IMR-90 (cell line): ENCODE measurements around the gene FBXO44. TPM values are rescaled to one million over a fixed set of nuclear protein-coding genes. Genes with fewer than 3 reads are reported as not detected.
A peak's percentile ranks its signal among the peaks of the same experiment; 100 is the strongest.

ENCODE experiments used
- ATAC-seq: fragments of 200-7000 bp; cut with Tn5 transposase; 2 replicates; pipeline ENCODE4 v1.9.1; 2020; ENCODE audit warnings: low read depth, mild to moderate bottlenecking, moderate library complexity
- BruUV-seq: library from RNA; stranded (reverse); fragments of 400-500 nt; replicated peaks from 2 replicates; lab custom pipeline; 2021; lab: Mats Ljungman, UMichigan
- CTCF ChIA-PET: fragments of 300-600 bp; formaldehyde crosslinking; extraction: SDS; loops from one replicate; lab custom pipeline; 2021; ENCODE audit warnings: antibody characterized with exemption; lab: Yijun Ruan, JAX
- POLR2A ChIA-PET: fragments of 300-600 bp; sonication (Branson Sonifier 250); formaldehyde crosslinking; loops from one replicate; lab custom pipeline; 2022; ENCODE audit warnings: antibody characterized with exemption; ENCODE audit not compliant: unreplicated experiment; lab: Charles Lee
- DNase-seq: peaks from one replicate; pipeline ENCODE4 v3.0.0; 2013
- H2AFZ ChIP-seq: replicated peaks from 2 replicates; pipeline ENCODE3; 2013; ENCODE audit warnings: low read length, mild to moderate bottlenecking; ENCODE audit not compliant: poor library complexity
- H2AK5ac ChIP-seq: 2 replicates; pipeline ENCODE4 v1.6.1; 2013; ENCODE audit warnings: low read depth, low read length, inconsistent platforms
- H2AK9ac ChIP-seq: replicated peaks from 2 replicates; pipeline ENCODE3; 2013; ENCODE audit warnings: mild to moderate bottlenecking, low read depth, low read length, moderate library complexity; ENCODE audit not compliant: poor library complexity
- H2BK120ac ChIP-seq: 2 replicates; pipeline ENCODE4 v1.6.1; 2013; ENCODE audit warnings: low read depth, low read length, inconsistent platforms
- H2BK15ac ChIP-seq: 3 replicates; pipeline ENCODE4 v1.6.1; 2013; ENCODE audit warnings: low read depth, low read length, inconsistent platforms
- H2BK20ac ChIP-seq: 2 replicates; pipeline ENCODE4 v1.6.1; 2013; ENCODE audit warnings: low read depth, mild to moderate bottlenecking, inconsistent platforms, low read length, moderate library complexity
- H2BK5ac ChIP-seq: 2 replicates; pipeline ENCODE4 v1.6.1; 2013; ENCODE audit warnings: mild to moderate bottlenecking, low read depth, low read length, inconsistent platforms; ENCODE audit not compliant: poor library complexity, severe bottlenecking
- H3K14ac ChIP-seq: replicated peaks from 2 replicates; pipeline ENCODE4 v1.6.1; 2013; ENCODE audit warnings: low read depth, low read length, inconsistent platforms
- H3K18ac ChIP-seq: 2 replicates; pipeline ENCODE4 v1.6.1; 2013; ENCODE audit warnings: low read depth, low read length, control low read depth
- H3K23ac ChIP-seq: 2 replicates; pipeline ENCODE4 v1.6.1; 2013; ENCODE audit warnings: low read depth, low read length, inconsistent platforms
- H3K27ac ChIP-seq: 2 replicates; pipeline ENCODE4 v1.5.1; 2013; ENCODE audit warnings: mild to moderate bottlenecking, control low read depth, low read length; ENCODE audit not compliant: insufficient read depth
- H3K27me3 ChIP-seq: 2 replicates; pipeline ENCODE4 v1.6.1; 2013; ENCODE audit warnings: low read length; ENCODE audit not compliant: control insufficient read depth, insufficient read depth
- H3K36me3 ChIP-seq: 2 replicates; pipeline ENCODE4 v1.6.1; 2013; ENCODE audit warnings: low read length, mixed read lengths; ENCODE audit not compliant: control insufficient read depth, insufficient read depth
- H3K4ac ChIP-seq: 2 replicates; pipeline ENCODE4 v1.6.1; 2013; ENCODE audit warnings: low read depth, low read length, inconsistent platforms
- H3K4me1 ChIP-seq: 2 replicates; pipeline ENCODE4 v1.6.1; 2013; ENCODE audit warnings: low read length, mixed read lengths; ENCODE audit not compliant: control insufficient read depth, insufficient read depth
- H3K4me2 ChIP-seq: 2 replicates; pipeline ENCODE4 v1.6.1; 2013; ENCODE audit warnings: low read depth, mild to moderate bottlenecking, control low read depth, low read length, moderate library complexity
- H3K4me3 ChIP-seq: 2 replicates; pipeline ENCODE4 v1.5.1; 2013; ENCODE audit warnings: low read depth, mild to moderate bottlenecking, control low read depth, low read length, moderate library complexity; ENCODE audit not compliant: insufficient read depth
- H3K56ac ChIP-seq: 2 replicates; pipeline ENCODE4 v1.6.1; 2013; ENCODE audit warnings: low read length, inconsistent platforms; ENCODE audit not compliant: insufficient read depth; ENCODE audit errors: extremely low read depth
- H3K79me1 ChIP-seq, 2 experiments: 2 replicates each; pipeline ENCODE4 v1.6.1; 2013; ENCODE audit warnings: low read length in 2 of 2, inconsistent platforms in 1 of 2, low read depth in 1 of 2
- H3K9ac ChIP-seq: 2 replicates; pipeline ENCODE4 v1.6.1; 2013; ENCODE audit warnings: low read depth, low read length, control low read depth
- H3K9me1 ChIP-seq: 2 replicates; pipeline ENCODE4 v1.6.1; 2013; ENCODE audit warnings: low read length, inconsistent platforms; ENCODE audit not compliant: insufficient read depth
- H3K9me3 ChIP-seq: 2 replicates; pipeline ENCODE4 v1.6.1; 2013; ENCODE audit warnings: low read length; ENCODE audit not compliant: control insufficient read depth, insufficient read depth
- H4K20me1 ChIP-seq: 2 replicates; pipeline ENCODE4 v1.6.1; 2013; ENCODE audit warnings: low read length, inconsistent platforms; ENCODE audit not compliant: insufficient read depth
- H4K5ac ChIP-seq: 2 replicates; pipeline ENCODE4 v1.6.1; 2013; ENCODE audit warnings: mild to moderate bottlenecking, low read depth, low read length, control low read depth
- H4K8ac ChIP-seq, 2 experiments: 2 replicates each; pipeline ENCODE4 v1.6.1; 2013; ENCODE audit warnings: low read depth in 2 of 2, low read length in 2 of 2, control low read depth in 1 of 2, inconsistent platforms in 1 of 2
- H4K91ac ChIP-seq: 2 replicates; pipeline ENCODE4 v1.6.1; 2013; ENCODE audit warnings: low read depth, low read length, inconsistent platforms; ENCODE audit not compliant: insufficient read depth
- BHLHE40 ChIP-seq: fragments of 150-350 bp; IDR thresholded peaks from 2 replicates; pipeline ENCODE4 v1.6.1; 2016; ENCODE audit warnings: mild to moderate bottlenecking, low read depth, low read length
- CEBPB ChIP-seq: IDR thresholded peaks from 2 replicates; pipeline ENCODE4 v1.6.1; 2012; ENCODE audit warnings: low read depth, low read length, improper control_type of control experiment
- CTCF ChIP-seq: conservative IDR thresholded peaks from 2 replicates; pipeline ENCODE4 v1.5.1; 2012; ENCODE audit warnings: mild to moderate bottlenecking, low read depth, low read length, improper control_type of control experiment
- ELK1 ChIP-seq: fragments of 150-350 bp; IDR thresholded peaks from 2 replicates; pipeline ENCODE4 v1.6.1; 2016; ENCODE audit warnings: low read depth, mild to moderate bottlenecking, low read length, moderate library complexity, borderline replicate concordance
- FOS ChIP-seq: fragments of 150-350 bp; IDR thresholded peaks from 2 replicates; pipeline ENCODE4 v1.6.1; 2016; ENCODE audit warnings: low read depth, low read length
- MAFK ChIP-seq: IDR thresholded peaks from 2 replicates; pipeline ENCODE4 v1.6.1; 2012; ENCODE audit warnings: low read depth, low read length, improper control_type of control experiment
- MXI1 ChIP-seq: IDR thresholded peaks from 2 replicates; pipeline ENCODE4 v1.6.1; 2012; ENCODE audit warnings: low read depth, mild to moderate bottlenecking, low read length, moderate library complexity, borderline replicate concordance
- POLR2A ChIP-seq: IDR thresholded peaks from 2 replicates; pipeline ENCODE4 v1.6.1; 2012; ENCODE audit warnings: mild to moderate bottlenecking, low read depth, low read length
- RAD21 ChIP-seq: IDR thresholded peaks from 2 replicates; pipeline ENCODE4 v1.6.1; 2012; ENCODE audit warnings: low read length, improper control_type of control experiment
- RCOR1 ChIP-seq: IDR thresholded peaks from 2 replicates; pipeline ENCODE4 v1.6.1; 2012; ENCODE audit warnings: mild to moderate bottlenecking, low read length, improper control_type of control experiment; ENCODE audit not compliant: insufficient replicate concordance
- RFX5 ChIP-seq: IDR thresholded peaks from 2 replicates; pipeline ENCODE4 v1.8.0; 2012; ENCODE audit warnings: low read depth, mild to moderate bottlenecking, low read length, moderate library complexity
- SMC3 ChIP-seq: fragments of 150-350 bp; IDR thresholded peaks from 2 replicates; pipeline ENCODE4 v1.6.1; 2016; ENCODE audit warnings: low read depth, mild to moderate bottlenecking, antibody characterized with exemption, low read length, moderate library complexity
- USF2 ChIP-seq: fragments of 150-350 bp; IDR thresholded peaks from 2 replicates; pipeline ENCODE4 v1.6.1; 2017; ENCODE audit warnings: mild to moderate bottlenecking, antibody characterized with exemption, low read length, low read depth
- WGBS, 2 experiments: methylation state at CpG; one replicate each; pipeline versions ENCODE4 v1.1.5 to v1.1.7; 2013; ENCODE audit warnings: missing lambda C conversion rate in 2 of 2; ENCODE audit not compliant: insufficient read length in 1 of 2; ENCODE audit errors: extremely low coverage in 2 of 2; 5-methylcytosine and 5-hydroxymethylcytosine counted together
- dilution Hi-C: fragments of 300-500 bp; cut with HindIII; formaldehyde crosslinking; loops from one replicate; pipeline ENCODE4 v1.14.3; 2018; ENCODE audit warnings: low sequenced_read_pairs; ENCODE audit not compliant: unreplicated experiment
- in situ Hi-C: fragments of 300-500 bp; cut with MboI; formaldehyde crosslinking; loops from 3 replicates; pipeline ENCODE4 v1.14.3; 2019; ENCODE audit warnings: low sequenced_read_pairs, inconsistent platforms, mixed read lengths
- intact Hi-C: fragments of 100-400 bp; cut with micrococcal nuclease; formaldehyde crosslinking; loops from 2 replicates; pipeline ENCODE4 v1.10.0; 2022
- polyA plus RNA-seq, 3 experiments: library from polyadenylated mRNA; depleted of rRNA; stranded (reverse); fragments of >200 nt; gene quantifications; 2 replicates each; pipeline ENCODE4 v1.2.3, GENCODE V29; 2012; ENCODE audit warnings: low replicate concordance in 1 of 3
- total RNA-seq: library from RNA; depleted of rRNA; stranded (reverse); fragments of >200 nt; gene quantifications from 2 replicates; pipeline ENCODE4 v1.2.3, GENCODE V29; 2012

FBXO44 gene
- total and polyA plus RNA-seq, 2 of the 4 experiments (the other 2 are of a cell fraction), result 9.3 to 25.5 TPM

- in situ Hi-C loops (no loop called here), dilution Hi-C loops (no loop called here), intact Hi-C loops (no loop called here)
- no peak overlapping the region for H3K18ac ChIP-seq
- no peak overlapping the region for H4K5ac ChIP-seq
- H3K9me3 ChIP-seq, result no peaks in the 10 kb centered on the region
- H2AK5ac ChIP-seq, result no peak overlapping the region
- BruUV-seq, result no TSS peak
- peak overlapping the region; percentile 28 for H2AK9ac ChIP-seq
- H3K56ac ChIP-seq, result no peak overlapping the region
- no peak overlapping the region for H3K27ac ChIP-seq
- no peak overlapping the region for H3K4me2 ChIP-seq
- H3K36me3 ChIP-seq, result peaks cover 46% of the 10 kb centered on the region
- H3K9ac ChIP-seq, result no peak overlapping the region
- H3K79me1 ChIP-seq, result peaks cover 7 to 17% of the 10 kb centered on the region in 2 experiments; a peak in 3 of 4 replicates
- no peak overlapping the region for H3K4me3 ChIP-seq
- no peaks in the 10 kb centered on the region for H3K27me3 ChIP-seq
- H4K8ac ChIP-seq, result no peak overlapping the region
- peaks cover under 1% of the 10 kb centered on the region for H3K4me1 ChIP-seq
- no peak overlapping the region for H3K23ac ChIP-seq
- H3K4ac ChIP-seq, result no peak overlapping the region
- ATAC-seq (no peak), DNase-seq (no peak)
- no peak overlapping the region for H2BK5ac ChIP-seq
- H2BK120ac ChIP-seq, result no peak overlapping the region
- H4K20me1 ChIP-seq, result no peaks in the 10 kb centered on the region
- CTCF ChIA-PET, result no interaction called here
- POLR2A ChIA-PET, result no interaction called here
- H4K91ac ChIP-seq, result no peak overlapping the region
- TF ChIP-seq MXI1 (no peak), BHLHE40 (no peak), CTCF (no peak), ELK1 (no peak), RAD21 (no peak), USF2 (no peak), POLR2A (no peak), FOS (no peak), SMC3 (no peak), MAFK (no peak), RCOR1 (no peak), CEBPB (no peak), RFX5 (no peak)
- no peak overlapping the region for H2AFZ ChIP-seq
- H3K14ac ChIP-seq, result no peak overlapping the region
- 93% methylated on average over 3 of the region's 10 CpGs; no CpG with 5 or more reads in 1 of the 2 experiments for WGBS, 2 experiments
- 0 out of 2 replicates have a peak, but pooled peaks cover 2% of the 10 kb centered on the region for H3K9me1 ChIP-seq
- no peak overlapping the region for H2BK20ac ChIP-seq
- H2BK15ac ChIP-seq, result no peak overlapping the region
These were observed 21.9 kb downstream of the FBXO44 start for GRCh38 chr1:11676386-11677103.
